Tibial nerve (tissue), 4 donors: ENCODE data around the gene MRPS6. TPM values are rescaled to one million over a fixed set of nuclear protein-coding genes. Genes with fewer than 3 reads are reported as not detected.

Experiments used
- DNase-seq, 2 donors: peaks; one replicate each; pipeline ENCODE4 v3.0.0-alpha.2; 2019; ENCODE audit warnings: low spot score in 2 of 2
- H3K27ac ChIP-seq, 4 donors: fragments of 200-600 bp; sonication (generic) in 3 of 4; one replicate each; pipeline ENCODE4 v1.5.1; 2017 to 2019; ENCODE audit warnings: mild to moderate bottlenecking in 1 of 4
- H3K27me3 ChIP-seq, 2 donors: fragments of 200-600 bp; sonication (generic) in 1 of 2; one replicate each; pipeline versions ENCODE4 v1.5.1 to v1.6.0; 2017 to 2019
- H3K36me3 ChIP-seq, 3 donors: fragments of 200-600 bp; sonication (generic); one replicate each; pipeline ENCODE4 v1.5.1; 2018 to 2019
- H3K4me1 ChIP-seq, 4 donors: fragments of 200-600 bp; sonication (generic) in 3 of 4; one replicate each; pipeline ENCODE4 v1.5.1; 2017 to 2019
- H3K4me3 ChIP-seq, 4 donors: fragments of 200-600 bp; sonication (generic) in 3 of 4; one replicate each; pipeline ENCODE4 v1.5.1; 2017 to 2019; ENCODE audit warnings: mild to moderate bottlenecking in 1 of 4, moderate library complexity in 1 of 4
- H3K9me3 ChIP-seq, 4 donors: fragments of 200-600 bp; sonication (generic) in 3 of 4; one replicate each; pipeline ENCODE4 v1.5.1; 2017 to 2019
- EP300 ChIP-seq, 2 donors: sonication (generic); formaldehyde crosslinking; IDR thresholded peaks; one replicate each; pipeline ENCODE4 v1.6.1; 2017; ENCODE audit warnings: antibody characterized with exemption in 2 of 2, mild to moderate bottlenecking in 1 of 2
- POLR2A ChIP-seq, 2 donors: fragments of 450-650 bp; IDR thresholded peaks; one replicate each; pipeline ENCODE4 v1.6.1; 2017; ENCODE audit warnings: antibody characterized with exemption in 2 of 2, mild to moderate bottlenecking in 2 of 2, moderate library complexity in 2 of 2
- WGBS, 2 donors: methylation state at CpG; one replicate each; pipeline ENCODE4 v1.1.5; 2018; 5-methylcytosine and 5-hydroxymethylcytosine counted together
- total RNA-seq, 4 donors: library from RNA; depleted of rRNA; stranded (reverse); fragments of >200 nt; gene quantifications; one replicate each; pipeline ENCODE4 v1.1.0, GENCODE V29; 2016
- TF ChIP-seq, protein P1 (sequence below), 5 experiments: fragments of 200-600 bp in 3 of 5; fragments of 450-650 bp in 2 of 5; sonication (generic) in 3 of 5; IDR thresholded peaks; one replicate each; pipeline ENCODE4 v1.5.1; 2016 to 2019; ENCODE audit warnings: antibody characterized with exemption in 5 of 5, mild to moderate bottlenecking in 3 of 5, moderate library complexity in 2 of 5

MRPS6 gene
- total RNA-seq, 4 donors from 2014 or later, result 57.9 to 69.6 (median 61.2) TPM

DNA sequence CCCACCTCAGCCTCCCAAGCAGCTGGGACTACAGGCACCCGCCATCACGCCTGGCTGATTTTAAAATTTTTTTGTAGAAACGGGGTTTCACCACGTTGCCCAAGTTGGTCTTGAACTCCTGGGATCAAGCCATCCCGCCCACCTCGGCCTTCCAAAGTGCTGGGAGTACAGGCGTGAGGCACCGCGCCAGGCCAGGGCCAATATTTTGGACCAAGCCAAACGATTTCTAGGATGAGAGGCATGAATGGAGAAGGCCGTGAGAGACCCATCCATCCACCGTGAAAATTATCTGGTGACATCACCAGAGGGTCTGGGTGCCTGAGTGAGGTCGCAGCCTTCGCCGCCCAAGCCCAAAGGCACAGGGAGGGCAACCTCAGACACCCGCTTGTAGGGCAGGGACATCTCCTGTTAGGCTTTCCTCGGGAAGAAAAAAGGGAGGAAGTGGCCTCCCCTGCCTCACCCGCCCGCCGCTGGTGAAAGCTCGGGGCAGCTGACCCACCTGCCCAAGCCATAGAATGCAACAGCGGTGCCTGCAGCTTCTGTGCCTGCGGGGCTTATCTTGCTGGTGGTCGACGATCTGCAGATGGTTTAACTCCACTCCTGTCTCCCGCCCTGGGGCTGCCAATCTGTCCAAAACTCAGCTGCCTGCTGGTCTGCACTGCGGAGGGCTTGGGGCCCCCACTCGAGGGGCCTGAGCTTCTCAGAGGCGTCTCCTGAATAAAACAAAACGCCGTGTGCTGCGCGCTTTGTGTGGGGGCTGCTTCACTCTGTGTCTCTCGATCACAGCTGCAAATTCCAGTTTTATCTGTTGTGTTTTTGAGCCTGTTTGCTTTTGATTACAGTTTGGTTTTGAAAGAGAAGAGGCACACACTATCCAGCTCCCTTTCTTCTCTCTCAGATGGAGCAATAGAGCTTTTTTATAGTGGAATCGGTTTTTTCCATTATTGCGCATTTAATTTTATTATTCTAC is 85.8 kb downstream of the MRPS6 start:
- Histone ChIP-seq H3K4me3 (no peak overlapping the region), H3K36me3 (peaks cover 0 to 14% (median 0%) of the 10 kb centered on the region in 3 donors), H3K27ac (no peak overlapping the region), H3K4me1 (peaks cover 0 to 15% (median 0%) of the 10 kb centered on the region in 4 donors), H3K9me3 (peaks cover 0 to 18% (median 2%) of the 10 kb centered on the region in 4 donors), H3K27me3 (no peaks in the 10 kb centered on the region)
- TF ChIP-seq, protein P1, sequence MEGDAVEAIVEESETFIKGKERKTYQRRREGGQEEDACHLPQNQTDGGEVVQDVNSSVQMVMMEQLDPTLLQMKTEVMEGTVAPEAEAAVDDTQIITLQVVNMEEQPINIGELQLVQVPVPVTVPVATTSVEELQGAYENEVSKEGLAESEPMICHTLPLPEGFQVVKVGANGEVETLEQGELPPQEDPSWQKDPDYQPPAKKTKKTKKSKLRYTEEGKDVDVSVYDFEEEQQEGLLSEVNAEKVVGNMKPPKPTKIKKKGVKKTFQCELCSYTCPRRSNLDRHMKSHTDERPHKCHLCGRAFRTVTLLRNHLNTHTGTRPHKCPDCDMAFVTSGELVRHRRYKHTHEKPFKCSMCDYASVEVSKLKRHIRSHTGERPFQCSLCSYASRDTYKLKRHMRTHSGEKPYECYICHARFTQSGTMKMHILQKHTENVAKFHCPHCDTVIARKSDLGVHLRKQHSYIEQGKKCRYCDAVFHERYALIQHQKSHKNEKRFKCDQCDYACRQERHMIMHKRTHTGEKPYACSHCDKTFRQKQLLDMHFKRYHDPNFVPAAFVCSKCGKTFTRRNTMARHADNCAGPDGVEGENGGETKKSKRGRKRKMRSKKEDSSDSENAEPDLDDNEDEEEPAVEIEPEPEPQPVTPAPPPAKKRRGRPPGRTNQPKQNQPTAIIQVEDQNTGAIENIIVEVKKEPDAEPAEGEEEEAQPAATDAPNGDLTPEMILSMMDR (IDR thresholded peaks at IDR 0.05), result no peak
- TF ChIP-seq POLR2A (IDR thresholded peaks at IDR 0.05), result no peak
- no peak for TF ChIP-seq EP300 (IDR thresholded peaks at IDR 0.05)
- WGBS, 2 donors, result 88 to 91% methylated on average over 29 to 34 of the region's 36 CpGs
- no peak for DNase-seq

DNA sequence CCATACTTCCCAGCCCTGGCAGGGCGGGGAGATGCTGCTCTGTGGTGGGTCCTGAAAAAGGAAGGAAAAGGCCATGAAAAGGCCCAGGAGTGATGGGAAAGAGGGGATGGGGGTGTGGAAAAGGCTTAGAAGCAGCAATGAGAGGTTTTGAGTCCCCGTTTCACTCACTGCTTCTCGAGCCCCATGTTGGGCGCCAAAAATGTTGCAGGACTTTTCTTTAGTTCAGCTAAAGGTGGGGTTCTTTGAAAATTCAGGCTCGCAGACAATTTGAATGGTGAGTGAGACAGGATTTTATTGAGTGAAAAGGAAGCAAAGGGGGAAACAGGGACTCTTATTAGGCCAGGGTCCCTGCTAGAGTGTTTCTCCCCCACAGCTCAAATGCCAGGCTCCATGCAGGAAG is 93.1 kb downstream of the MRPS6 start:
- Histone ChIP-seq H3K4me1 (no peaks in the 10 kb centered on the region), H3K9me3 (peaks cover 6 to 72% (median 27%) of the 10 kb centered on the region in 4 donors), H3K27me3 (no peaks in the 10 kb centered on the region), H3K4me3 (no peak overlapping the region), H3K36me3 (peaks cover 0 to 60% (median 0%) of the 10 kb centered on the region in 3 donors), H3K27ac (no peak overlapping the region)
- TF ChIP-seq EP300 (IDR thresholded peaks at IDR 0.05) (no peak), POLR2A (IDR thresholded peaks at IDR 0.05) (no peak)
- TF ChIP-seq, protein P1 (IDR thresholded peaks at IDR 0.05), result no peak
- 92 to 97% methylated on average over 5 of the region's 5 CpGs for WGBS, 2 donors
- no peak for DNase-seq

DNA sequence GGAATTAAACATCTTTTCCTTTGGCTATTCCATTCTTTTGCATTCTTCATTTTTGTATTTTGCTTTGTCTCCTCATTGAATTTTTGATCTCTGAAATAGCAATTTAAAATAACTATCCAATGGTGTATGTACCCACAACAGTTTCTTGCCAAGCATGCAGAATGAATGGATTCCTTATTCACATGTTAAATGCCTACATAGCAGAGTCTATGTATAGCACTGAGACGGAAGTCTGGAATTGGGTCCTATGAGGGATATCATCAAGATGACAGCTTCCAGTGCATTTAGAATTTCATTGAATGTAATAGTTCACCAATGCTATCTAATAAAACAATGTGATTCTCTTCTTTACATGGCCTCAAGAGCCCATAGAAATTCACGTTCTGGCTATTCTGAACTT is 97.5 kb downstream of the MRPS6 start:
- TF ChIP-seq, protein P1 (IDR thresholded peaks at IDR 0.05), result no peak
- no peak for TF ChIP-seq POLR2A (IDR thresholded peaks at IDR 0.05)
- TF ChIP-seq EP300 (IDR thresholded peaks at IDR 0.05), result no peak
- Histone ChIP-seq H3K36me3 (peaks cover 0 to 51% (median 0%) of the 10 kb centered on the region in 3 donors), H3K27ac (no peak overlapping the region), H3K27me3 (no peaks in the 10 kb centered on the region), H3K9me3 (peaks cover under 1 to 44% (median 19%) of the 10 kb centered on the region in 4 donors), H3K4me1 (no peaks in the 10 kb centered on the region), H3K4me3 (no peak overlapping the region)
- DNase-seq, result no peak
- 49 to 50% methylated on average over 2 of the region's 2 CpGs for WGBS, 2 donors

DNA sequence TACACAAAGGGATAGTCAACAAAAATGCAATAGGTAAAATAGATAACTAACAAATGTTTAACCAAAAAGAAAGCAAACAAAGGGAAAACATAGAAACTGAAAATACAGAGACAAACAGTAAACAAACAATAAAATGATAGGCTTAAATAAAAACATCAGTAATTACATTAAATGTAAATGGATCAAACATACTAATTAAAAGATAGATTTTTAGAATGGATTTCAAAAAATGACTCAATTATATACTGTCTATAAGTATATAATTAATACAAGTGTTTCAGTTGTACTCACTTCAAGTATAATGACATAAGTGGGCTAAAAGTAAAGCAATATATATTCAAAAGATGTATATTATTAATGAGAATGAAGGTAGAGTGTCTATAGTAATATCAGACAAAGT is 101.1 kb downstream of the MRPS6 start:
- H3K4me1 ChIP-seq, result peaks cover 0 to 14% (median under 1%) of the 10 kb centered on the region in 4 donors
- no peak overlapping the region for H3K27ac ChIP-seq
- no peak overlapping the region for H3K4me3 ChIP-seq
- peaks cover 0 to 12% (median 0%) of the 10 kb centered on the region in 4 donors for H3K9me3 ChIP-seq
- no peak for DNase-seq
- H3K27me3 ChIP-seq, result no peaks in the 10 kb centered on the region
- H3K36me3 ChIP-seq, result peaks cover 0 to 17% (median 0%) of the 10 kb centered on the region in 3 donors
- TF ChIP-seq, protein P1 (IDR thresholded peaks at IDR 0.05), result no peak
- TF ChIP-seq EP300 (IDR thresholded peaks at IDR 0.05) (no peak), POLR2A (IDR thresholded peaks at IDR 0.05) (no peak)

DNA sequence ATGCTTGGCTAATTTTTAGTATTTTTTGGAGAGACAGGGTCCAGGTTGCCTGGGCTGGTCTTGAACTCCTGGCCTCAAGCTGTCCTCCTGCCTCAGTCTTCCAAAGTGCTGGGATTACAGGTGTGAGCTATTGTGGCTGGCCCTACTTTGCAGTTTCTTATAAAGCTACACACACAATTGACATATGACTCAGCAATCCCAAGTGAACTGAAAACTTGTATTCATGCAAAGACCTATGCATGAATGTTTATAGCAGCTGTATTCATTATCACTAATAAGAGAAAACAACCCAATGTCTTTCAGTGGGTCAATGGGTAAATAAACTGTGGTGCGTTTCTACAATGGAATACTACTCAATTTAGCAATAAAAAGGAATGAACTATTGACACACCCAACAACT is 103.1 kb downstream of the MRPS6 start:
- Histone ChIP-seq H3K9me3 (peaks cover 0 to 7% (median 0%) of the 10 kb centered on the region in 4 donors), H3K27ac (no peak overlapping the region), H3K36me3 (peaks cover 0 to 8% (median 0%) of the 10 kb centered on the region in 3 donors), H3K4me1 (peaks cover 0 to 31% (median 7%) of the 10 kb centered on the region in 4 donors), H3K4me3 (no peak overlapping the region), H3K27me3 (no peaks in the 10 kb centered on the region)
- DNase-seq, result no peak
- 75 to 82% methylated on average over 1 of the region's 1 CpG for WGBS, 2 donors
- TF ChIP-seq, protein P1 (IDR thresholded peaks at IDR 0.05), result no peak
- TF ChIP-seq POLR2A (IDR thresholded peaks at IDR 0.05), result no peak
- no peak for TF ChIP-seq EP300 (IDR thresholded peaks at IDR 0.05)
